GM19193 (cell line): ENCODE results near the gene ABCC3.

Experiments used
- POLR2A ChIP-seq: IDR thresholded peaks from 4 replicates; pipeline ENCODE4 v1.6.1; 2011; ENCODE audit not compliant: insufficient read depth, insufficient read length; ENCODE audit errors: extremely low read depth

Gene ABCC3

DNA sequence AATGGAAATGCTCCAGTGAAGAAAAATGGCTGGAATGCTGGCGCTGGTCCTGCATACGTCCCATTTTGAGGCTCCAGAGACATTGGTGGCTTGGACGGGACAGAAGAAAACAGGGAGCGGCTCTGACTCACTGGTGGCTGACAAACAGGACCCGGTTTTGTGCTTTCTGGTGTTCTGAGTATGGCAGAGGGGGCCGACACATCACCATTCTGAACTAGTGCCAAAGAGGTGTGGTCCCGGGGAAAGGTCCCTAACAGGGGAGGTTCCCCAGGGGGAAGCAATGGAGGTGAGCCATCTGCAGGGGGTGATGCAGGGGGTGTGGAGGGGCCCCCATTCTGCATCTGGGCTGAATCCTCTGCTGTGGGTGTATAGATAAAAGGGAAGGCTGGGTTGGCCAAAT lies 64.7 kb downstream of the ABCC3 start:
- TF ChIP-seq POLR2A = no peak

DNA sequence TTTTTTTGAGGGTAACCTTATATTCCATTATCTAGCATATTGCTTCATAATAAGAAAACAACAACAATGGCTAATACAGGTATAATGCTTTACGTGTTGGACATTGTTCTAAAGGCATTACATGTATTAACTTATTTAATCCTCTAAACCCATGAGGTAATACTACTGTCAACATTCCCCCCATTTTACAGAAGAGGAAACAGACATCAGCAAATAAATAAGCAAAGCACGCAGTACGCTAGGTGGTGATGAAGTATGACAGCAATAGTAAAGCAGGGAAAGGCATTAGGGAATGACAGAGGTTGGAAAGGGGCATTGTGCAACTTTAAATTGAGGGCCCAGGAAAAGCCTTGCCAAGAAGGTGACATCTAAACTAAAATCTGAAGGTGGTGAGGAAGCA lies 68.5 kb downstream of the ABCC3 start:
- no peak for TF ChIP-seq POLR2A

DNA sequence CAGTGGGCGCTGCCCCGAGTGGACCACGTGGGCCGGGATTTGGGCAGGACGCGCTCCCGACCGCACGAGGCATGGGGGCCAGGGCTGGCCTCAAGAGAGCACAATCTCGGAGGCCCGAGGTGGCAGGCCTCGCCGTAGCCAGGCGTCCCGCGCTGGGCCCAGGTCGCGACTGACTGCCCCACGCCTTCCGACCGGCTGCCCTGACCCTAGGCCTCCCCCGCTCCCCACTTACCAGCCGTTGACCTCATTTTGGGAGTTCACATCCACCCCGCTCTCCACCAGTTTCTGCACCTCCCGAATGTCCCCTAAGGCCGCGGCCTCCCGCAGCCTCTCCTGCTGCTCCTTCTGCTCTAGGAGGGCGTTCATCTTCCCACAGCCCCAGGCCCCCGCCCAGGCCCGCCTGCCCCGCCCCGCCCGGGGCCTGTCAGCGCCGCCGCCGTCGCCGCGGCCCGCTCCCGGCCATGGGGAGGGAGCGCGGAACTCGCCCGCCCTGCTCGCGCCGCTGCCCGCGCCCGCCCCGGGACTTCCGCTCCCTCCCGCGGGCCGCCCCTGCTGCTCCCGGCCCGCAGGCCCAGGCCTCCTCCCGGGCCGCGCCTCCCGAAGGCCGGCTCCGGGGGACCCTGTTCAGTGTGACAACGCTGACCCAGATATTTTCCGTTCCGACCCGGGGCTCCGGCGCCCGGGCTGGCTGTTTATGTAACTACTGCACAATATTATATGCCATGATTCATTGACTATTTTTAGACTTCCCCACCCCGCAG lies 72.8 kb downstream of the ABCC3 start, which contains the start of gene ANKRD40:
Gene ANKRD40, minus strand, starts transcription at position 626 of the 761 bp plus-strand sequence. Its CDS starts 260 bp downstream, at position 366.
- TF ChIP-seq POLR2A = peak; percentile 75

DNA sequence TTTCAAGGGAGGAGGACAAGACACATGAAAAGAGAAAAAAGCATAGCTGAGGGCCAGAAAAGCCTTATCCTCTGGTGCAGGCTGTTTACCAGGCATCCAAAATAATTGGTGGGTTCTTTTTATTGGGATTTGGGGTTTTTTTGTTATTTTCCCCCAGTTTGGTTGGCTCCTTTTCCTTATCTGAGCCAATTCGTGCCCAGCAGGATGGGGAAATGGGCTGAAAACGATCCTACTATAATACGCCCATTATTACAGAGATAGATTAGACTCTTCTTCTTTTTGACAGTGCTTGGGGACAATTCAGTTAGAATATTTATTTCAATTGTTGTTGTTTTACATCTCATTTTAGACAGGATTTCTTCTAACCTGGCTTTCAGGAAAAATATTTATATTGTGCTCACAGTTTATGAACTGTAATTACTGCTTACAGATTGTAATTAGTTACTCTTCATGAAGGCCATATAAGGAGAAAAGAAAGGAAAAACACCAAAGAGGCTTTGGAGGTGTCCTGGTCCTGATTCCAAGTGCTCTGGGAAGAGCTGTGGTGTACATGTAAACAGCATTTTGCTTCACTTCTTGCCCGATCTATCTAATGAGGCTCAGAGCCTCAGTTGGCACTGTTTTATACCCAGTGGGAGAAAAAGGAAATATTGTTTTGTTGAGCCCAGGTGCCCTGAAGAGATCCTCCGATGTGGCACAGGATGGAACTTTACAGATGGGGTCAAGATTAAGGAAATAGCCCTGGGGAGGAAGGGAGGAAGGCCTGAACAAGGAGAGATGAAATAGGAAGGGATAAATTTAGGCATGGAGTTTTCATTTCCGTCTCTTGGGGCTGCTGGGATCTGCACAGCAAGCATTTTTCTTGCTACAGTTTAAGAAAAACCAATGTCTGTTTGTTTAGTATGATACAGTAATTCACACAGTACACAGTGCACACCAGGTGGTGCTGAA lies 73.6 kb downstream of the ABCC3 start:
- no peak for TF ChIP-seq POLR2A

DNA sequence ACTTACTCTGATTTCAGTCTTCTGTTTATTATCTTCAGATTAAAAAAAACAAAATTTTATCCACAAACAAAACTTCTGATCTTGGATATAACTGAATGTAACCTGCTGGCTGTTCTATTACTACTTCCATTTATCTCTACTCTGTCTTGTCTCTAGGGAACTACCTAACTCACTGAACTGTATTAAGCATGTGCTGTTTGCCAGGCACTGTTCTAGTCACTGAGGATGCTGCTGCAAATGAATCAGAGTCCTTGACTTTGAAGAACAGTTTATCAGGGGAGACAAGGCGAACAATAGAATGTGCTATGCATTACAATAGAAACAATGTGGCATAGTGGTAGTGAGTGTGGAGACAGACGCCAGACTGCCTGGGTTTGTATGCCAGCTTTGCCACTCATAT lies 75.3 kb downstream of the ABCC3 start:
- no peak for TF ChIP-seq POLR2A

DNA sequence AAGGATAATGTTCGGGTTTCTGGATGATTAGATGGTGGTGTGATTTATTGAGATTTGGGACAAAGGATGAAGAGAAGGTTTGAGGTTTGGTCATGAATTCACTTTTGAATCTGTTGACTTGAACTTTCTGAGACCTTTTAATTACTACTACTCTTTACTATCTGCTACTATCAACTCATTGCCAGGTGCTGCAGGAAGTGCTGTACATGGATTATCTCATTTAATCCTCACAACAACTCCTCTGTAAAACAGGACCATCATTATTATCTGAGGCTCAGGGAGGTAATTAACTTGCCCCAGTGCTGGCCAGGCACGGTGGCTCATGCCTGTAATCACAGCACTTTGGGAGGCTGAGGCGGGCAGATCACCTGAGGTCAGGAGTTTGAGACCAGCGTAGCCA lies 76.0 kb downstream of the ABCC3 start:
- TF ChIP-seq POLR2A = no peak

DNA sequence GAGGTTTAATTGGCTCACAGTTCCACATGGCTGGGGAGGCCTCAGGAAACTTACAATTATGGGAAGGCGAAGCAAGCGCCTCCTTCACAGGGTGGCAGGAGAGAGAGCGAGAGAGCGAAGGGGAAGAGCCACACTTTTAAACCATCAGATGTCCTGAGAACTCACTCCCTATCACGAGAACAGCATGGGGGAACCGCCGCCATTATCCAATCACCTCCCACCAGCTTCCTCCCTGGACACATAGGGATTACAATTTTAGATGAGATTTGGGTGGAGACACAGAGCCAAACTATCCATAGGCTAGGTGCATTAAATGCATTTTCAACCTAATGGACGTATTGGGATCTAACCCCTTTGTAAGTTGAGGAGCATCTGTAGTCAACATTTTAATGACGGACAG lies 78.0 kb downstream of the ABCC3 start:
- TF ChIP-seq POLR2A = no peak

DNA sequence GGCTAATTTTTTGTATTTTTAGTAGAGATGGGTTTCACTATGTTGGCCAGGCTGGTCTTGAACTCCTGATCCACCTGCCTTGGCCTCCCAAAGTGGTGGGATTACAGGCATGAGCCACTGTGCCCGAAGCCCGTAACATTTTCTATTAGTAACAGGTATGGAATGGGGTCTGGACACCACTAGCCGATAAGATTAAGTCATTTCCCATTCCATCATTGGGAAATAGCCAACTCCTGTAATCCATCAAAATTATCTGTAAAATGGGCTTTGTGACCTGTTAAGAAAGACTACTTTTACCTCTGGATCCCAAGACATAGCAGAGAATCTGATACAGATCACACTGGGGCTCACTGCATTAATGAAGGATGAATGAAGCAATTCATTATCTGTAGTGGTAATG lies 80.8 kb downstream of the ABCC3 start:
- no peak for TF ChIP-seq POLR2A

DNA sequence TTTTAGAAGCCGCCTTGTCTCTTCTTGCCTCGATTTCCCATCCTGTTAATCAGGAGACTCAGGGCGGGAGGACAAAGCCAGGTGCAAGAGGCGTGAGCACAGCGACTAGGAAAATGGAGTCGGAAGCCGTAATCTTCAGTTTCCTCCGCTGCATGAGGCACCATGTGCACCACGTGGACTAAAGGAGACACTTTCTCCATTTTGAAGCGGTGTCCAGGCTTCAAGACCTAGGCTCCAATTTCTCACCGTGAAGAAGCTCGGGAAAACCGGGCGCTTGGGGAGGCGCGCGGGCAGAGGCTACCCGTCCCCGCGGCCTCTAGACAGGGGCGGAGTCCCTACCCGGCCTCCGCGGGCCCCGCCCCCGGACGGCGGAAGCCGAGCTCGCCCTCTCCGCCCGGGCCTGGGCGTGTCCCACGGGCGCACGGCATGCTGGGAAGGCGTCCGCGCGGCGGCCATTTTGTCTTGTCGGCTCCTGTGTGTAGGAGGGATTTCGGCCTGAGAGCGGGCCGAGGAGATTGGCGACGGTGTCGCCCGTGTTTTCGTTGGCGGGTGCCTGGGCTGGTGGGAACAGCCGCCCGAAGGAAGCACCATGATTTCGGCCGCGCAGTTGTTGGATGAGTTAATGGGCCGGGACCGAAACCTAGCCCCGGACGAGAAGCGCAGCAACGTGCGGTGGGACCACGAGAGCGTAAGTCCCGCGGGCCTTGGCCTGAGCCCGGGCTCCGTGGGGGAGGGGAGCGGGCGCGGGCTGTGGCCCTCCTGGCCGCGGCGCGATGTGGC lies 84.7 kb downstream of the ABCC3 start, which contains the start of gene LUC7L3:
Gene LUC7L3, plus strand, starts transcription at position 460 of the 780 bp plus-strand sequence. Its CDS starts 130 bp downstream, at position 590.
- TF ChIP-seq POLR2A = peak; percentile 97

DNA sequence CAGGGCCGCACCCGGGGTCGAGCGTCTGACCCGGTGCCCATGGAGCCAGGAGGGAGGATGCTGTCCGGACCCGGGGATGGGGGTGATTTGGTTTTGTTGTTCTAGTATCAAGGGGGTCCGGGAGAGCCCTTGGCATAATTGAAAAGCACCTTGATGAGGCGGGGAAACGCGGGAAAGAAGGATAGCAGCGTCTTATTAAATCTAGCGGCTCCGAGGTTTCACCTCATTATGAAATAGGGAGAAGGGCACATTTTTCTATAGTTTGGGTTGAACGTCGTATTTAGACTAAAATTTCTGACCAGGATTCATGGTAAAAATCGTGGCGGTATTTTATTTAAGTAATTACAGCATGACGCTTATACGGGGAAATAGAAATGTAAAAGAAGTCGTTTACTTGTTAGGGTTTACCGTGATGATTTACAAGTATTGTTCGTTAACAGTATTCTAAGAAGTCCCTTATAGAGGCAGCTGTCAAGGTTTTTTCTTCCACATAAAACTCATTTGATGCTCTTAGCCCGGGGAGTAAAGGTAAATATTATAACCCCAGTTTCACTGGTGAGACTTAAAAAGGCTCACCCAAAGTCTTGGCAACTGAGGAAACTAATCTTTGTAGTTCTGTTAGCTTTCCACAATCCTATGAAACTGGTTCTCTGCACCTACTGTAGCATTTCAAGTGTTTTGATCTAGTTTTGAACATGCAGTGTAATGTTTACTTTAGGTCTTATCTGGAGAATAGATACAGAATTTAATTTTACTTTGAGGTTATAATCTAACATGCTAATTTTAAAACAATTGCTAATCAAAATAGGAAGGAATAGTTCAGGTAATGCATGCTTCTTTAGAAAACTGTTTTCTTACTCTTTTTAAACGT lies 85.5 kb downstream of the ABCC3 start:
- TF ChIP-seq POLR2A = no peak

DNA sequence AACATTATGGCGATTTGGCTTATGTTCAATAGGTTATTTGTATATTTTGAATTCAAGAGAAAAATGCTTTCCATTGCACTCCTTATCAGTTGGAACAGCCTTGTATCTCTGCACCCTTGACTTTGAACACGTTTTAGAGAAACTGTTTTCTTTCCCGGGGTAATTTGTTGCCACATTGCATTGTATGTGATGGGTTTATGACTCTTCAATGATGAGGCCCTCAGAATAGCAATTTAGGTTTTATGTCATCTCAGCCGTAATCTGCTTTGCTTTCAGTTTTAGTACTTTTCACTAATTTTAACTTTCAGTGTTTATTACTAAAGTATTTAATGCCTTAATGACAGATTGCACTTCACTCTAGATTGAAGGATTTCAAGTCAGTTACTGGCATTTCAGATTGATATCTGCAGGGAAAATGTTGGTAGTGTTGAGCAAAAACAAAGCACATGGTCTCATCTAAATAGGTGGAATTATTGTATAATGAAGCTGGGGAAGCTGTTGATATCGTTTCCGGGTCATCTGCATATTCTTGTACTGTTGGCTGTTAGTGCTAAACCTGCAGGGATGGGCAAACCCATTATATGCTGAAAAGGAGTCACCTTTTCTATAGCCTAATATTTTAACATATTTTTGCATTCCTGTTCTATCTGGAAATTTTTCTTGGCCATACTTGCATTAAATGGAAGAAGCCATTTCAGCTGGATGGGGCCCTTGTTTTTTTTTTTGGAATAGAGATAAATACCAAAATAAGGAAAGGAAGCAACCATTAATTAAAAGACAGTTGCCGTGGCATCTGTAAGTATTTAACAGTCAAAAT lies 86.7 kb downstream of the ABCC3 start:
- TF ChIP-seq POLR2A = no peak

DNA sequence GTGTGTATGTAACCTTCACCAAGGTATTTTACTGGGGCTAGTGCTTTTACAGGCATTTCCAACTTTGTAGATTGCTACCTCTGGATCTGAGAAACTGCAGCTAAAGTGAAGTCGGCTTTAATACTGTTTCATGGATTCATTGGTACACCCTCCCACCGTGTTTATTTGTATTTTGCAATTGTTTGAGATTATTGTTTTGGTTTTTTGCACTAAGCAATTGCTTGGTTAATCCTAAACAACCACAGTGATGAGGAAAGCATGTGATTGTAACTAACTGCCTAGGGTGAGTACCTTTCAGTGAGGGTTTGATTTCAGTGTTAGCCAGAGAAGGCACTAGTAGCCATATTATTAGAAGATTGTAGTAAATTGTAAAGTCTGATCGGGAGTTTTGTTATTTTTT lies 88.1 kb downstream of the ABCC3 start:
- TF ChIP-seq POLR2A = no peak
